Lower lobe of right lung (tissue), 2 donors: ENCODE measurements around the gene CRTC2. TPM values are rescaled to one million over a fixed set of nuclear protein-coding genes. Genes with fewer than 3 reads are reported as not detected.

Experiments
- ATAC-seq, 2 donors: fragments of 200-7000 bp; cut with Tn5 transposase; one replicate each; pipeline ENCODE4 v1.9.1; 2020 to 2022; ENCODE audit warnings: mild to moderate bottlenecking in 2 of 2, moderate library complexity in 2 of 2
- DNase-seq: peaks from one replicate; pipeline ENCODE4 v3.0.0-alpha.2; 2020
- H3K27ac ChIP-seq: fragments of 200-600 bp; one replicate; pipeline ENCODE4 v1.8.0; 2022
- H3K27me3 ChIP-seq: fragments of 200-600 bp; one replicate; pipeline ENCODE4 v1.8.0; 2022; ENCODE audit warnings: low read depth
- H3K36me3 ChIP-seq: fragments of 200-600 bp; one replicate; pipeline ENCODE4 v1.8.0; 2022; ENCODE audit warnings: mild to moderate bottlenecking
- H3K4me1 ChIP-seq: fragments of 200-600 bp; one replicate; pipeline ENCODE4 v1.8.0; 2022
- H3K4me3 ChIP-seq: fragments of 200-600 bp; one replicate; pipeline ENCODE4 v1.8.0; 2022; ENCODE audit warnings: mild to moderate bottlenecking
- H3K9me3 ChIP-seq: fragments of 200-600 bp; one replicate; pipeline ENCODE4 v1.8.0; 2022
- CTCF ChIP-seq: fragments of 200-600 bp; IDR thresholded peaks from one replicate; pipeline ENCODE4 v1.8.0; 2022; ENCODE audit warnings: antibody characterized with exemption, mild to moderate bottlenecking
- intact Hi-C: fragments of 100-400 bp; cut with DNase I; formaldehyde crosslinking; loops from one replicate; pipeline ENCODE4 v1.11.0; 2022
- total RNA-seq: library from RNA; stranded (reverse); fragmentation: NEBNext Ultra II Directional; extraction: Animal tissue kit (Norgen Biotek cat#: 25700); gene quantifications from one replicate; pipeline ENCODE4 v1.2.1, GENCODE V29; 2021
- donor health status: DM: no; HTN: yes; CAD: no; lungs with severe emphysema.

CRTC2 gene
- total RNA-seq, 1 donor from 2014 or later, result 55.8 TPM

DNA sequence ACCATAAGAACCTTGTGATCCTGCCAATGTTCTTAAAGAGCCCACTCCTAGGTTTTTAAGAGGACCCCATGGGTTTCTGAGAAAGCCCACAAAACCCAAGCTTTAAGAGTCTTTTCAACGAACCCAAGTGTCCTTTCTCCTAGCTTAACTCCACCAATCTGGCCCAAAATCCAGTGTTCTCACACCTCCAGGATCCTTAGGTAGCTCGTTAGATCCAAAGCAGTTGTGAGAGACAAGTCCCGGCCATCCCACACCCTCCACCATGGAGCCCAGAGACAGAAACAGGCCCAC is 13.6 kb downstream of the CRTC2 start:
- Histone ChIP-seq H3K36me3 (peaks cover 66% of the 10 kb centered on the region), H3K27me3 (no peaks in the 10 kb centered on the region), H3K4me1 (peaks cover 34% of the 10 kb centered on the region), H3K4me3 (peak overlapping the region; percentile 88), H3K27ac (peak overlapping the region; percentile 93), H3K9me3 (no peaks in the 10 kb centered on the region)
- ATAC-seq (no peak), DNase-seq (no peak)
- intact Hi-C loops, result no loop called here
- TF ChIP-seq CTCF, result no peak

DNA sequence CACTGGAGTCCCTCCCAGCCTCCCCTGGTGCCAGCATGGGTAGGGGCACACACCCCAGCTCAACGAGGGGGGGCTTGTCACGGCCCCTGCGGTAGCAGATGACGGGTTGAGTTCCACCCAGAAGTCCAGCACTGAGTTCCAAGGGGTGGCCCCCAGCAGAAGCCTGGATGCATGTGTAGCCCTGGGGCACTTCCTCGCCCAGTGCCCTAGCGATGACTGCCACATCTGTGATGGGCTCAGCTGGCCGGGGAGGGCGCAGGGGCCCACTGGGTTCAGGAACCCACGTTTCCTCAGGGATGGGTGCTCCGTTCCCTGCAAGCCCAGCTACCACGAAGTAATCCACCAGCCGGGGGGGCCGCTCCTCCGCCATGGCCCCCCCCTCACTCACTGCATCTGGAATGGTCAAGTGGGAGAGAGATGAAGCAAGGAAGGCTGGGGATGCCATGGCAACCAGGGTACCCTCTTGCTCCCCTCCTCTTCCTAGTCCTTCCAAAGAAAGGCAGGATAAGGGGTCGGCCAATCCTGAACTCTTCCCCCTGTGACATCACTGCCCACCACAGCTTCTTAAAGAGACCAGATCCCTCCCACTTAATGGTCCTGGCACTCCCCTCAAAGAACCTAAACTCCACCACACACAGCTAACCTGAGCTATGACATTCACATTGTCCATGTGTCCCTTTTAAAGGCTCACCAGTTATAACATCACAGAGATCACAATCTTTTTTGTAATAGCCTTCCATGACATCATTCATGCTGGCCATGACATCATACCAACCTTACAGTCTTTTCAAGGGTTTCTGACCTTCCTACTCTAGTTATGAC is 14.2 kb downstream of the CRTC2 start:
- H3K4me3 ChIP-seq, result peak overlapping the region; percentile 88
- DNase-seq, result no peak
- no peaks in the 10 kb centered on the region for H3K9me3 ChIP-seq
- peaks cover 34% of the 10 kb centered on the region for H3K4me1 ChIP-seq
- intact Hi-C loops, result no loop called here
- H3K36me3 ChIP-seq, result peaks cover 66% of the 10 kb centered on the region
- no peak for ATAC-seq
- TF ChIP-seq CTCF, result no peak
- no peaks in the 10 kb centered on the region for H3K27me3 ChIP-seq
- peak overlapping the region; percentile 93 for H3K27ac ChIP-seq

DNA sequence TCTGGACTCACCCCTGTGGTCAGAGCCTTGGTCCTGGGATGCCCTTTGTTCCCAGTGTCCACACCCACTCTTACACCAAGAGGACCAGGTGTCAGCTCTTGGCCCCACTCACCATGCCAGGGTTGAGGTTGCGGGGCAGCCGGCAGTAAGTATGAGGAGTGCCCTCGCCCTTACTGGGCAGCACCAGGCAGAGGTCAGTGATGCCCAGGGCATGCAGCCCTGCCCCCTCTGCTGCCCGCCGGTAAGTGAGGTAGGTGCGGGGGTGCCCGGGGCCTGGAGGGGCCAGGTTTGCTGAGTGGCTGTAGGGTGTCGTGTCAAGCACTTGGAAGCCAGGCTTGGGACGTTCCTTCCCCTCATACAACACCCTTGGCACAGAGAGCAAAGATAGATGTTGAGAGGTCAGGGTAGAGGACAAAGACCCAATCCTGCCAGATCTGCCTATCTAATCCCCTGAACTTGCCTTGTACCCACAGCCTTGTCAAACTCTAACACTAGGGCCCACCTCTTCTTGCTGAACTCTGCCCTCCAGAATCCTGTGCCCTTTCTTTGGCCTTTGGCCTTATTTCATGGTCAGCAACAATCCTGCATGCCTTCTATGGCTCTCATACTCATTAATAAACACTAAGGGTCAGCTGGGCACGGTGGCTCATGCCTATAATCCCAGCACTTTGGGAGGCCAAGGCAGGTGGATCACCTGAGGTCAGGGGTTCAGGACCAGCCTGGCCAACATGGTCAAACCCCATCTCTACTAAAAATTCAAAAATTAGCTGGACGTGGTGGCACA is 15.5 kb downstream of the CRTC2 start:
- no peaks in the 10 kb centered on the region for H3K9me3 ChIP-seq
- no peaks in the 10 kb centered on the region for H3K27me3 ChIP-seq
- H3K4me1 ChIP-seq, result peaks cover 34% of the 10 kb centered on the region
- no peak overlapping the region for H3K27ac ChIP-seq
- no peak for DNase-seq
- intact Hi-C loops, result no loop called here
- ATAC-seq, result no peak
- H3K36me3 ChIP-seq, result peaks cover 66% of the 10 kb centered on the region
- TF ChIP-seq CTCF, result no peak
- H3K4me3 ChIP-seq, result no peak overlapping the region

GRCh38 chr1:153941826-153942725 is 16.3 kb downstream of the CRTC2 start:
- TF ChIP-seq CTCF, result no peak
- Histone ChIP-seq H3K27ac (no peak overlapping the region), H3K36me3 (peaks cover 68% of the 10 kb centered on the region), H3K9me3 (no peaks in the 10 kb centered on the region), H3K4me1 (peaks cover 29% of the 10 kb centered on the region), H3K27me3 (no peaks in the 10 kb centered on the region), H3K4me3 (no peak overlapping the region)
- ATAC-seq (no peak), DNase-seq (no peak)
- intact Hi-C loops, result no loop called here

- Histone ChIP-seq H3K27ac (no peak overlapping the region), H3K4me1 (peaks cover 24% of the 10 kb centered on the region), H3K4me3 (no peak overlapping the region), H3K9me3 (no peaks in the 10 kb centered on the region), H3K36me3 (peaks cover 81% of the 10 kb centered on the region), H3K27me3 (no peaks in the 10 kb centered on the region)
- TF ChIP-seq CTCF, result no peak
- ATAC-seq (no peak), DNase-seq (no peak)
- intact Hi-C loops, result no loop called here
These were observed 17.7 kb downstream of the CRTC2 start for GRCh38 chr1:153940756-153941155.
